GM10266 (cell line): ENCODE data around the gene C1orf21.

Source experiments
- DNase-seq: peaks from one replicate; pipeline ENCODE4 v3.0.0; 2012; ENCODE audit errors: extremely low spot score
- CTCF ChIP-seq: IDR thresholded peaks from 2 replicates; pipeline ENCODE4 v1.5.1; 2012; ENCODE audit warnings: mild to moderate bottlenecking, low read depth; ENCODE audit not compliant: control insufficient read depth, insufficient read depth; ENCODE audit errors: missing control alignments

Gene C1orf21

GRCh38 chr1:184622136-184622823 lies 235.5 kb downstream of the C1orf21 start:
- DNase-seq = no peak
- TF ChIP-seq CTCF = no peak

GRCh38 chr1:184623404-184623803 lies 236.6 kb downstream of the C1orf21 start:
- no peak for TF ChIP-seq CTCF
- DNase-seq = no peak

GRCh38 chr1:184624051-184624450 lies 237.2 kb downstream of the C1orf21 start:
- TF ChIP-seq CTCF = no peak

GRCh38 chr1:184624626-184625025 lies 237.8 kb downstream of the C1orf21 start:
- TF ChIP-seq CTCF = no peak
- no peak for DNase-seq

More at GRCh38 chr1:184624051-184624450, 237.2 kb downstream of the C1orf21 start:
- no peak for DNase-seq

- no peak for DNase-seq
- no peak for TF ChIP-seq CTCF
Measured at GRCh38 chr1:184625271-184625670, 238.4 kb downstream of the C1orf21 start.

- no peak for TF ChIP-seq CTCF
- DNase-seq = no peak
Measured at GRCh38 chr1:184626076-184627006, 239.5 kb downstream of the C1orf21 start.

- DNase-seq = no peak
- no peak for TF ChIP-seq CTCF
Measured at GRCh38 chr1:184627007-184627341, 240.1 kb downstream of the C1orf21 start.
